ENCODE data around the gene ATP8B1.
"Not testable (repeated sequence)": the region's sequence is repeated elsewhere in the genome, so short reads cannot be mapped to it uniquely, and the experiment has no call there.

Gene ATP8B1

GRCh38 chr18:57771193-57771592 lies 31.9 kb downstream of the ATP8B1 start:
- no peak overlapping the region for H3K4me3 ChIP-seq (ENCODE audit: low read depth, low read length)

GRCh38 chr18:57768537-57769326 lies 34.4 kb downstream of the ATP8B1 start:
- H3K4me3 ChIP-seq (ENCODE audit: low read depth, low read length) = no peak overlapping the region

DNA sequence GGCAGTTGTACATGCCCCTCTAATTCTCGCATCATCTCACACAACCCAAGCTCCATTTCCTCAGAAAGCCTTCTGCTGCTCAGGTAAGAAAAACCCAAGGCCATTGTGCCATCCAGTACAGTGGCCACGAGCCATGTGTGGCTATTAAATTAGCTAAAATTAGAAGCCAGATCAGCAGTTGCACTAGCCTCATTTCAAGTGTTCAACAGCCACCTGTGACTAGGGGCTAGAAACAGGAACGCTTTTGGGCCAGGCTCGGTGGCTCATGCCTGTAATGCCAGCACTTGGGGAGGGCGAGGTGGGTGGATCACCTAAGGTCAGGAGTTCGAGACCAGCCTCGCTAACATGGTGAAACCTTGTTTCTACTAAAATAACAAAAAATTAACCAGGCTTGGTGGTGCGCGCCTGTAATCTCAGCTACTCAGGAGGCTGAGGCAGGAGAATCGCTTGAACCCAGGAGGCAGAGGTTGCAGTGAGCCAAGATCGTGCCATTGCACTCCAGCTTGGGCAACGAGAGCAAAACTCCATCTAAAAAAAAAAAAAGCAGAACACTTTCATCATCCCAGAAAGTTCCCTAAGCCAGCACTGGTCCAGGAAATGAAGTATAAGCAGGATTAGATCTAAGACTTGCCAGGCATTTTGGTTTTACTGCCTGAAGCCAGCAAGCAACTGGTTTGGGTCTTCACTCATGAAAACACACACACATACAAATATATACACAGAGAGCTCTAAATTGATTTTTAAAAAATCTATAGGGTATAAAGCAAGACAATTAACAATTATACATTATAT lies 35.7 kb downstream of the ATP8B1 start:
- H3K4me3 ChIP-seq (ENCODE audit: low read depth, low read length) = no peak overlapping the region

DNA sequence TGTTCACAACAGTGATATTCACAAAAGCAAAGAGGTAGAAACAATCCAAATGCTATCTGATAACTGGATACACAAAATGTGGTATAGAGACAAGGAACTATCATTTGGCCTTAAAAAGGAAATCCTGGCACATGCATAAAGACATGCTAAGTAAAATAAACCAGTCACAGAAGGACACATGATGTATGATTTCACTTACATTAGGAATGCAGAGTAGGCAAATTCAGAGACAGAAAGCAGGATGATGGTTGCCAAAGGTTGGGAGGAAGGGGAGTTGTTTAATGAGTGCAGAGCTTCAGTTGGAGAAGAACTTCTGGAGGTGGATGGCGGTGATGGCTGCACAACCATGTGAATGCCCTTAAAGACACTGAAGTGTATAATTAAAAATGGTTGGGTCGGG lies 38.1 kb downstream of the ATP8B1 start:
- no peak overlapping the region for H3K4me3 ChIP-seq (ENCODE audit: low read depth, low read length)

DNA sequence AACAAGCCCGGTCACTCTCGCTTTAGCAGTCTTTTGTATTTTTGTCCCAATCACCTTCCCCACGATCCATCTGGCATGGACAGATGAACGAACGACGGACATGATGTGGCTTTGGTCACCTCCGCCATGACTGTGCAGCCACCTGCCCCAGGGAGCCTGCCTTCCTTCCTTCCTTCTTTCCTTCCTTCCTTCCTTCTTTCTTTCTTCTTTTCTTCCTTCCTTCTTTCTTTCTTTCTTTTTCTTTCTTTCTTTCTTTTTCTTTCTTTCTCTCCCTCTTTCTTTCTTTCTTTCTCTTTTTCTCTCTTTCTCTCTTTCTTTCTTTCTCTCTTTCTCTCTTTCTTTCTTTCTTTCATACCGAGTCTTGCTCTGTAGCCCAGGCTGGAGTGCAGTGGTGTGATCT lies 39.0 kb downstream of the ATP8B1 start:
- no peak overlapping the region for H3K4me3 ChIP-seq (ENCODE audit: low read depth, low read length)

- no peak overlapping the region for H3K4me3 ChIP-seq (ENCODE audit: low read depth, low read length)
Observed at GRCh38 chr18:57762686-57763085, 40.4 kb downstream of the ATP8B1 start.

DNA sequence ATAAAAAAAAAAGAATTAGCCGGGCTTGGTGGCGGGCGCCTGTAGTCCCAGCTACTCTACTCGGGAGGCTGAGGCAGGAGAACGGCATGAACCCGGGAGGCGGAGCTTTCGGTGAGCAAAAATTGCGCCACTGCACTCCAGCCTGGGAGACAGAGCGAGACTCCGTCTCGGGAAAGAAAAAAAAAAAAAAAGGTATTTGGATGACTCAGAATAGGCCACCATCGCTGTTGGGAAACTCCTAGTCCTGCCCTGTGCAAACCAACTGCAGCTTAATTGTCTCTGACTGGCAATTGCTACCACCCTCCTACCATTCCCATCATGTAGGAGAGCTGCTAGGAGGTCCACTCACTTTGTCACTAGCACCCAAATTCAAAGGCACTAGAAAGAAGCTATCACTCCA lies 43.5 kb downstream of the ATP8B1 start:
- H3K4me3 ChIP-seq (ENCODE audit: low read depth, low read length) = no peak overlapping the region

DNA sequence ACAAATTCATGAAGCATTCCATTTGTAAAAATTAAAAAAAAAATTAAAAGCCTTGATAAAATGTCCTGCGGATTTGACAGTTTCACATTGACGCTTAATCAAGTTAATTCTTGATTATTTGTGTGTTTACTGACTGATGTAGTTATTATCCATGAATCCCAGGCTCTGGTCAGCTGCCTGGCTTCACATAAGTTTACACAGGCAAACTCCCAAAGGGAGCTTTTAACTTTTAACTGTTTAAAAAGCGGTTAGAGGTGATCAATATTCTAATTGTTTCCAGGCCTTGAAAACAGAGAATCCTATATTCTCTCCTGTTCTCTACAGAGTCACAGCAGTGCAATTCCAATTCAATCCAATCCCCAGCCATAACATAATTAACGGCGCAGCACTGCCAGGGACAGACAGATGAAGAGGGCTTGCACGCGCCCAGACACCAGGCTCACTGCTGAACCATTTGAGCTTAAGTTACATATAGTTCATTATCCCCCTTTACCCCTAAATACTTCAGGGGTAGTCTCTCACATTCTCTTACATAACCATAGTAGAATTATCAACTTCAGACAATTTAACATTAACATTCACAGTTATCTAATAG lies 47.5 kb downstream of the ATP8B1 start:
- no peak overlapping the region for H3K4me3 ChIP-seq (ENCODE audit: low read depth, low read length)

- H3K4me3 ChIP-seq (ENCODE audit: low read depth, low read length) = no peak overlapping the region
Observed at GRCh38 chr18:57754577-57755338, 48.4 kb downstream of the ATP8B1 start.

DNA sequence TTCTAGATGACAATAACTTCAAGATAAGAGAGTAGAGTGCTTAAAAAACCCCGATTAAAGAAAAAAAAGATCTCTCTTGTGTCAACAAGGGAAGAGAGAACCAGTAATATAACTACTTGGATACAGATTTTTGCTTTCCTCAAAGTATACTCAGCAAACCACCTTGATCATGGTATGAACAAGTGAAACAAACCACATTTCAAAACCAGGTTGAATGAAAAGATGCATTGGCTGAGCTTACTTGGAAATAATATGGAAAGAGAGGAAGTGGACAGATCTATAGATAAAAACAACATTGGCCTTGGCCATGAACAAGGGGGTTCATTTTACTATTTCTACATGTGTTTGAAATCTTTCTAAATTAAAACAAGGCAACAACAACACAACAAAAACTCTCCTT lies 50.1 kb downstream of the ATP8B1 start:
- no peak overlapping the region for H3K4me3 ChIP-seq (ENCODE audit: low read depth, low read length)

DNA sequence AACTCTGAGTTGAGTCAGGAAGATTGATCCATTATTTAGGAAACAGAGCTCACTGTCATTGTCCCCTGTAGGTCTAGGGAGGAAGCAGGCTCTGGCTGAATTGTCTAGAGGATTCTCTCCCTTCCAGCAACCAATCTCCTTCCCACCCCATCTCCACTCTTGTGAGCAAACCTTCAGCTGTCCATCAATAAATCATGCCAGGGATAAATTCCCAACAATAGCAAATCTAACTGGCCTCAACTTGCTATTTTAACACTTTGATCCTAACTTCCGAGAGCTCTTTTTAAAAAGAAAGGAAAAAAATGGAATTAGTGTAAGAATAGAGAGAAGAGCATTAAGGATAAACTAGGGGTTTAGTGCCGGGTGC lies 53.5 kb downstream of the ATP8B1 start:
- no peak overlapping the region for H3K4me3 ChIP-seq (ENCODE audit: low read depth, low read length)

DNA sequence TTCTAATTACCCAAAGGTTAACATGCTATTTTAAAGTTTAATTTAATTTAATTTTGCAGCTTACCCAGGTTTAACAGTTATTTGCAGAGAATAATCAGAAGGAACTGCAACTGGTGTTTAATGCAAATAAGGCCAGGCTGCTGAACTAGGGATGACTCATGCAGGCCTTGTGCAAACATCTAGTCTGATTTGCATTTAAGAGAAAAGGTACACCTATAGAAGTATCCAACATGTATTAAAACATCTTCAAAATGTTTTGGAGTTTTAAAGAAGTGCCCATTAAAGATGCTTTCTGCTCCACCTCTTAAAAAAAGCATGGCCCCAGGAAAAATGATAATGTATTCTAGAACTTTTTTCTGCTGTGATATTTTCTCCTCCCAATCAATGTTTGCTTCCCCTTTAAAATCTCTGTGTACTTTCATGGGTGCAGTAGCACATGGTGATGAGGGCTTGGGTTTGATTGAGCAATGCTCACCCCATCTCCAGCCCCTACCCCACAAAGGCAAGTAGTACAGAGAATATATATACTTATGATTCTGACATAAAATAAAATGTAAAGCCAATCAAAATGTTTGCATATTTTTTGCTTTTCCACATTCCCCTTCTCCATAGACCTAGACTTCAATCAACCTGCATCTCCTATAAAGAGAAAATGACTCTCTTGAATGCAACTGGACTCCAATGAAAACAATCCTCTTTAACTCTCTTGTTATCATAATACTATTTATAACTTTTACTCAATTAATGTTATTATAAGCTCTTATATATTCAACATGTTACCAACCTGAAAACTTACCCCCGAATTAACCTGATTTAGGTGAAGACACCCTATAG lies 54.1 kb downstream of the ATP8B1 start:
- no peak overlapping the region for H3K4me3 ChIP-seq (ENCODE audit: low read depth, low read length)

DNA sequence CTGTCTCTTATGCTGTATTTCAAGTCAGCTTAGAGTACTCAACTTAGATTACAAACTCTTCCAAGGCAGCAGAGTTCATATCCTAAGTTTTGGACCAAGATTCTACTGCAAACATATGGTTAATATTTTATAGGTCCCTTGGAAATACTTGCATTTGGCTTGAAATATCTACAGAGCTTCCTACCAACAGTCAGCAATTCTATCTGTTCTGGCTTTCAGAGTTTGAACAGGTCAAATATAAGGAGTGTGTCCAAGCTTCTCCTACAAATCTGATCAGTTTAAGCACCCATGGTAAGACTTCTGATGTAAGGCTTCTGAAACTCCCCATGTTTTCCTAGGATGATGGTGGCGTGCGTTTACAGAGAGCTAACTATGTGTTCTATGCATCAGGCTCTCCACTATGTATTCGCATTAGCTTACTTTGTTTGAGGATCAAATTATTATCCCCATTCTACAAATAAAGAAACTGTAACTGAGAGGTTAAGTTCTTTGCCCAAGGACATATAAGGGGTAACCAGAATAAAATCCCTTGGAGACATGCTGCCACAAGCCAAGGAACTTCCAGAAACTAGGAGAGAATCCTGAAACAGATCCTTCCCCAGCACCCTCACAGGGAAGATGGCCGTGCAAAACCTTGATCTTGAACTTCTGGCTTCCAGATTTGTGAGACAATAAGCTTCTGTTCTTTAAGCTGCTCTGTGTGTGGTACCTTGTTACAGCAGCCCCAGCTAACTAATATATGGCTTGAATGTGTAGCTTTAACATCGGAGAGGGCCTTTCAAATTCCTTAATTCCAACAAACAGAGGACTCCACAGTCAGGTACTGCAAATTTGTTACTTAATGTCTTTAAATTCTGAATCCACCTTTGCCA lies 55.1 kb downstream of the ATP8B1 start:
- no peak overlapping the region for H3K4me3 ChIP-seq (ENCODE audit: low read depth, low read length)

DNA sequence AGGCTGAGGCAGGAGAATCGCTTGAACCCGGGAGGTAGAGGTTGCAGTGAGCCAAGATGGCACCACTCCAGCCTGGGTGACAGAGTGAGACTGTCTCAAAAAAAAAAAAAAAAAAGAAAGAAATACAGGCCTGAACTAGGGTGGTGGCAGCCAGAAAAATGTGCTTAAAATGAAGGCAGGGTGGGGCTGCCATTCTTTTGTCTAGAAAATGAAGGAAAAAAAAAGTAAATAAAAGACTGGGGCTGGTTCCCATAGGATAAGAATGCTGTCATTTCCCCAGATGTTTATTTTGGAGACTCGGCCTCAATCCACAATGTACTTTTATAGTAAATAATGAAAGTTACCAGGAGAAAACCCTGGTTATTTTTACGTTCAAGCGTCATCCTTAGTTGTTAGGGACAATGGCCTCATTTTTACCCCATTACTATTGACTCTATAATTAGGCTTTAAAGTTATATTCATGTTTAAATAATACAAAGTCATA lies 58.9 kb downstream of the ATP8B1 start:
- no peak overlapping the region for H3K4me3 ChIP-seq (ENCODE audit: low read depth, low read length)

- no peak overlapping the region for H3K4me3 ChIP-seq (ENCODE audit: low read depth, low read length)
Observed at GRCh38 chr18:57743008-57743407, 60.1 kb downstream of the ATP8B1 start.

DNA sequence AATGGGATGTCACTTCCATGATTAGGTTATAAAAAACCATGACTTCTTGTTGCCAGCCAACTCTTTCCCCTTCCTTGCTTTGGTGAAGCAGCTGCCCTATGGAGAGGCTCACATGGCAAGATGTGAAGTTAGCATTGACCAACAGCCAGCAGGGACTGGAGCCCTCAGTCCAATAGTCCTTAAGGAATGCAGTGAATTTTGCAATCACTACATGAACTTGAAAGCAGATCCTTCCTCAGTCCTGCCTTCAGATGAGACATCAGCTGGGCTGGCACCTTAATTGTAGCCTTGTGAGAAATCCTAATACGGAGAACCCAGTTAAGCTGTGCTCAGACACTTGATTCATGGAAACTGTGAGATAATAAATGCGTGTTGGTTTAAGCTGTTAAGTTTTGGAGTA lies 61.8 kb downstream of the ATP8B1 start:
- H3K4me3 ChIP-seq (ENCODE audit: low read depth, low read length) = no peak overlapping the region

DNA sequence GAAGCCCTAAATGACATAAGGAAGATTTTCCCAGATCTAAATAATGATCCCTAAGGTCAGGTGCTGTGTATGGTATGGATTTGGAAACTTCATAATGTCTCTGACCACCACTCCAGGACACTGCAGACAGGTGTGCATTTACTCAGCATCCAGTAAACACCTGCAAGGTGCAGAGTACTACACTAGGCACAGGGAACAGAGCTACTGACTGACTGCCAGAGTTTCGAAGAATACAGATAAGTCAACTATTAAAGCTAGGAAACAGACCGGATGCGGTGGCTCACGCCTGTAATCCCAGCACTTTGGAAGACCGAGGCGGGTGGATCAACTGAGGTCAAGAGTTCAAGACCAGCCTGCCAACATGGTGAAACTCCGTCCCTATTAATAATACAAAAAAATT lies 65.0 kb downstream of the ATP8B1 start:
- H3K4me3 ChIP-seq (ENCODE audit: low read depth, low read length) = no peak overlapping the region

- no peak overlapping the region for H3K4me3 ChIP-seq (ENCODE audit: low read depth, low read length)
Observed at GRCh38 chr18:57737400-57738060, 65.6 kb downstream of the ATP8B1 start.

GRCh38 chr18:57735042-57735441 lies 68.1 kb downstream of the ATP8B1 start:
- not testable (repeated sequence) for H3K4me3 ChIP-seq (ENCODE audit: low read depth, low read length)

Measured in iPS-11a (cell line).